Loucy (cell line): Measurements from ENCODE around the gene PKD2.

ENCODE experiments used
- H2AFZ ChIP-seq: fragments of 200-600 bp; sonication (generic); 2 replicates; pipeline ENCODE4 v1.6.0; 2016; ENCODE audit warnings: antibody characterized with exemption, mild to moderate bottlenecking, low read length, moderate library complexity
- H3F3A ChIP-seq: fragments of 200-600 bp; 2 replicates; pipeline ENCODE4 v1.6.0; 2016; ENCODE audit warnings: antibody characterized with exemption, low read depth, mild to moderate bottlenecking
- H3K27me3 ChIP-seq: fragments of 200-600 bp; sonication (generic); 2 replicates; pipeline ENCODE4 v1.6.1; 2014; ENCODE audit warnings: low read length, mild to moderate bottlenecking; ENCODE audit not compliant: insufficient read depth, poor library complexity, severe bottlenecking
- H3K36me3 ChIP-seq: fragments of 200-600 bp; sonication (generic); 2 replicates; pipeline ENCODE4 v1.6.1; 2016; ENCODE audit warnings: low read length; ENCODE audit not compliant: insufficient read depth
- H3K4me1 ChIP-seq: fragments of 200-600 bp; sonication (generic); 2 replicates; pipeline ENCODE4 v1.5.1; 2014; ENCODE audit warnings: low read length, mild to moderate bottlenecking; ENCODE audit not compliant: insufficient read depth, poor library complexity, severe bottlenecking
- H3K4me2 ChIP-seq: fragments of 200-600 bp; sonication (generic); 2 replicates; pipeline ENCODE4 v1.6.0; 2014; ENCODE audit warnings: antibody characterized with exemption, low read length, low read depth, mild to moderate bottlenecking; ENCODE audit not compliant: poor library complexity, severe bottlenecking
- H3K4me3 ChIP-seq: fragments of 200-600 bp; sonication (generic); 2 replicates; pipeline ENCODE4 v1.5.1; 2014; ENCODE audit warnings: low read length, mild to moderate bottlenecking, mixed read lengths; ENCODE audit not compliant: poor library complexity, severe bottlenecking
- H3K79me2 ChIP-seq: fragments of 200-600 bp; sonication (generic); 2 replicates; pipeline ENCODE4 v1.6.1; 2014; ENCODE audit warnings: low read length; ENCODE audit not compliant: insufficient read depth
- H3K9ac ChIP-seq: fragments of 200-600 bp; sonication (generic); 2 replicates; pipeline ENCODE4 v1.6.0; 2014; ENCODE audit warnings: mild to moderate bottlenecking, low read depth, low read length, moderate library complexity; ENCODE audit not compliant: poor library complexity, severe bottlenecking
- H3K9me2 ChIP-seq: fragments of 200-600 bp; sonication (generic); replicated peaks from 2 replicates; pipeline ENCODE4 v1.6.1; 2016; ENCODE audit warnings: low read depth, low read length, mixed read lengths
- H3K9me3 ChIP-seq: fragments of 200-600 bp; sonication (generic); 2 replicates; pipeline ENCODE4 v1.6.1; 2014; ENCODE audit warnings: mild to moderate bottlenecking, antibody characterized with exemption, low read length, low read depth; ENCODE audit not compliant: insufficient read depth
- H4K20me1 ChIP-seq: fragments of 200-600 bp; sonication (generic); 2 replicates; pipeline ENCODE4 v1.6.0; 2014; ENCODE audit warnings: antibody characterized with exemption, low read length, mild to moderate bottlenecking; ENCODE audit not compliant: insufficient read depth, poor library complexity, severe bottlenecking
- CTCF ChIP-seq: fragments of 200-600 bp; sonication (generic); conservative IDR thresholded peaks from 2 replicates; pipeline ENCODE4 v1.5.1; 2014; ENCODE audit warnings: mild to moderate bottlenecking, antibody characterized with exemption, low read length
- EZH2phosphoT487 ChIP-seq: fragments of 200-600 bp; IDR thresholded peaks from 2 replicates; pipeline ENCODE4 v1.6.1; 2018; ENCODE audit warnings: antibody characterized with exemption, mild to moderate bottlenecking, moderate library complexity, borderline replicate concordance

PKD2 gene

GRCh38 chr4:88058295-88058694, 50.9 kb downstream of the PKD2 start:
- H3K4me2 ChIP-seq, result no peak overlapping the region
- H3K4me1 ChIP-seq, result no peaks in the 10 kb centered on the region
- no peak overlapping the region for H3K9ac ChIP-seq
- no peak overlapping the region for H2AFZ ChIP-seq
- H3F3A ChIP-seq, result no peaks in the 10 kb centered on the region
- H3K9me2 ChIP-seq, result no peaks in the 10 kb centered on the region
- peaks cover 8% of the 10 kb centered on the region; the same call in 1 of the 2 replicates for H3K36me3 ChIP-seq
- H4K20me1 ChIP-seq, result no peaks in the 10 kb centered on the region
- no peaks in the 10 kb centered on the region for H3K9me3 ChIP-seq
- H3K79me2 ChIP-seq, result no peaks in the 10 kb centered on the region
- no peak overlapping the region for H3K4me3 ChIP-seq
- no peak for TF ChIP-seq EZH2phosphoT487
- no peak for TF ChIP-seq CTCF
- H3K27me3 ChIP-seq, result no peaks in the 10 kb centered on the region

GRCh38 chr4:88059766-88060165, 52.3 kb downstream of the PKD2 start:
- Histone ChIP-seq H4K20me1 (no peaks in the 10 kb centered on the region), H3K4me1 (no peaks in the 10 kb centered on the region), H3K9ac (no peak overlapping the region), H3K9me3 (no peaks in the 10 kb centered on the region), H3K4me2 (no peak overlapping the region), H2AFZ (no peak overlapping the region), H3K79me2 (no peaks in the 10 kb centered on the region), H3F3A (no peaks in the 10 kb centered on the region), H3K4me3 (no peak overlapping the region), H3K27me3 (no peaks in the 10 kb centered on the region), H3K36me3 (peaks cover 8% of the 10 kb centered on the region; the same call in 1 of the 2 replicates), H3K9me2 (no peaks in the 10 kb centered on the region)
- TF ChIP-seq EZH2phosphoT487 (no peak), CTCF (no peak)

- Histone ChIP-seq H3K9ac (no peak overlapping the region), H3F3A (no peaks in the 10 kb centered on the region), H3K4me3 (no peak overlapping the region), H3K4me1 (no peaks in the 10 kb centered on the region), H3K4me2 (no peak overlapping the region), H3K9me2 (no peaks in the 10 kb centered on the region), H3K36me3 (peaks cover 14% of the 10 kb centered on the region; the same call in 1 of the 2 replicates), H4K20me1 (no peaks in the 10 kb centered on the region), H3K79me2 (no peaks in the 10 kb centered on the region), H2AFZ (no peak overlapping the region), H3K9me3 (no peaks in the 10 kb centered on the region), H3K27me3 (no peaks in the 10 kb centered on the region)
- no peak for TF ChIP-seq EZH2phosphoT487
- TF ChIP-seq CTCF, result no peak
Observed at GRCh38 chr4:88060431-88060830, 53.0 kb downstream of the PKD2 start.
